ENCODE results near the gene NFXL1.

- TF ChIP-seq EZH2 (IDR thresholded peaks at IDR 0.05; ENCODE audit: borderline replicate concordance, low read length) (no peak), CTCF (IDR thresholded peaks at IDR 0.05; ENCODE audit: low read length) (no peak)
These were observed 78.9 kb downstream of the NFXL1 start for GRCh38 chr4:47835494-47835893.

Data from OCI-LY1 (cell line).